Endodermal cell (in vitro differentiated cells): ENCODE measurements around the gene GABRG1. TPM values are rescaled to one million over a fixed set of nuclear protein-coding genes. Genes with fewer than 3 reads are reported as not detected.

Source experiments
- DNase-seq: peaks from one replicate; pipeline ENCODE4 v3.0.0-alpha.2; 2017
- H3K27ac ChIP-seq: 2 replicates; pipeline ENCODE4 v1.5.1; 2013; ENCODE audit warnings: mild to moderate bottlenecking, low read depth, low read length, moderate library complexity
- H3K27me3 ChIP-seq: 2 replicates; pipeline ENCODE4 v1.6.1; 2013; ENCODE audit warnings: mild to moderate bottlenecking, low read length, moderate library complexity; ENCODE audit not compliant: insufficient read depth, control insufficient read depth, poor library complexity, severe bottlenecking
- H3K36me3 ChIP-seq: 2 replicates; pipeline ENCODE4 v1.7.0; 2013; ENCODE audit warnings: mild to moderate bottlenecking, low read length, moderate library complexity; ENCODE audit not compliant: control insufficient read depth, insufficient read depth
- H3K4me1 ChIP-seq: one replicate; pipeline ENCODE4 v1.7.0; 2013; ENCODE audit warnings: low read length; ENCODE audit not compliant: control insufficient read depth, insufficient read depth
- H3K4me3 ChIP-seq: 2 replicates; pipeline ENCODE4 v1.5.1; 2013; ENCODE audit warnings: mild to moderate bottlenecking, low read length, moderate library complexity
- H3K9ac ChIP-seq: 2 replicates; pipeline ENCODE4 v1.6.1; 2013; ENCODE audit warnings: mild to moderate bottlenecking, low read length, moderate library complexity; ENCODE audit not compliant: poor library complexity, severe bottlenecking; ENCODE audit errors: extremely low read depth
- H3K9me3 ChIP-seq: 2 replicates; pipeline ENCODE4 v1.6.1; 2013; ENCODE audit warnings: mild to moderate bottlenecking, low read length, moderate library complexity; ENCODE audit not compliant: control insufficient read depth
- H3K27ac Mint-ChIP-seq: 2 replicates; pipeline ENCODE4 v1.8.0; 2020; ENCODE audit warnings: mixed read lengths
- H3K27me3 Mint-ChIP-seq: 2 replicates; pipeline ENCODE4 v1.8.0; 2021; ENCODE audit warnings: mild to moderate bottlenecking, mixed read lengths; ENCODE audit not compliant: insufficient read depth
- H3K36me3 Mint-ChIP-seq: 2 replicates; pipeline ENCODE4 v1.8.0; 2020; ENCODE audit warnings: low read depth, mixed read lengths
- H3K4me1 Mint-ChIP-seq: 2 replicates; pipeline ENCODE4 v1.8.0; 2020; ENCODE audit warnings: mixed read lengths
- H3K4me3 Mint-ChIP-seq: 2 replicates; pipeline ENCODE4 v1.8.0; 2020; ENCODE audit warnings: mild to moderate bottlenecking, moderate library complexity, mixed read lengths
- H3K9me3 Mint-ChIP-seq: 2 replicates; pipeline ENCODE4 v1.8.0; 2020; ENCODE audit warnings: mild to moderate bottlenecking, mixed read lengths
- CTCF ChIP-seq: fragments of 200-600 bp; sonication (generic); conservative IDR thresholded peaks from 2 replicates; pipeline ENCODE4 v1.5.0; 2021; ENCODE audit warnings: antibody characterized with exemption, mild to moderate bottlenecking
- WGBS, 2 experiments: methylation state at CpG; one replicate each; pipeline versions ENCODE4 v1.1.5 to v1.1.7; 2013; ENCODE audit warnings: missing lambda C conversion rate in 2 of 2, mixed read lengths in 1 of 2; ENCODE audit not compliant: insufficient coverage in 1 of 2, insufficient read length in 1 of 2; 5-methylcytosine and 5-hydroxymethylcytosine counted together
- total RNA-seq, 2 donors: library from RNA; stranded (reverse); fragmentation: NEBNext Ultra II Directional in 1 of 2; extraction: Animal tissue kit (Norgen Biotek cat#: 25700) in 1 of 2; gene quantifications; 2 replicates in 1 of 2; 3 replicates in 1 of 2; pipeline ENCODE4 v1.2.1, GENCODE V29; 2021

The GABRG1 gene
- total RNA-seq, 2 donors from 2014 or later: 0.07 to 0.09 TPM

GRCh38 chr4:46124773-46125413, 1.0 kb upstream of the GABRG1 start:
- H3K27ac ChIP-seq: no peak overlapping the region
- peaks cover 7% of the 10 kb centered on the region for H3K4me1 Mint-ChIP-seq
- no peak overlapping the region for H3K4me3 ChIP-seq
- H3K27me3 Mint-ChIP-seq: peaks cover 30% of the 10 kb centered on the region
- H3K4me1 ChIP-seq: no peaks in the 10 kb centered on the region
- no peaks in the 10 kb centered on the region for H3K9me3 Mint-ChIP-seq
- H3K9me3 ChIP-seq: no peaks in the 10 kb centered on the region
- peak overlapping the region; percentile 54 for H3K4me3 Mint-ChIP-seq
- H3K27me3 ChIP-seq: peaks cover 65% of the 10 kb centered on the region
- no peaks in the 10 kb centered on the region for H3K36me3 Mint-ChIP-seq
- TF ChIP-seq CTCF: no peak
- H3K36me3 ChIP-seq: no peaks in the 10 kb centered on the region
- 50 to 61% methylated on average over 10 to 14 of the region's 14 CpGs for WGBS, 2 experiments
- H3K27ac Mint-ChIP-seq: no peak overlapping the region
- peak; percentile 73 for DNase-seq
- no peak overlapping the region for H3K9ac ChIP-seq

GRCh38 chr4:46081674-46082073, 42.2 kb downstream of the GABRG1 start:
- Histone ChIP-seq H3K9ac (no peak overlapping the region), H3K27me3 (no peaks in the 10 kb centered on the region), H3K4me3 (no peak overlapping the region), H3K36me3 (no peaks in the 10 kb centered on the region), H3K4me1 (no peaks in the 10 kb centered on the region), H3K9me3 (no peaks in the 10 kb centered on the region), H3K27ac (no peak overlapping the region)
- H3K9me3 Mint-ChIP-seq: no peaks in the 10 kb centered on the region
- peaks cover 4% of the 10 kb centered on the region for H3K27me3 Mint-ChIP-seq
- TF ChIP-seq CTCF: no peak
- H3K4me3 Mint-ChIP-seq: no peak overlapping the region
- peaks cover 7% of the 10 kb centered on the region for H3K4me1 Mint-ChIP-seq
- WGBS, 2 experiments: 86 to 87% methylated on average over 3 to 5 of the region's 5 CpGs
- H3K27ac Mint-ChIP-seq: no peak overlapping the region
- no peaks in the 10 kb centered on the region for H3K36me3 Mint-ChIP-seq
- DNase-seq: no peak

GRCh38 chr4:46081248-46081647, 42.6 kb downstream of the GABRG1 start:
- Mint-ChIP-seq H3K27me3 (peaks cover 4% of the 10 kb centered on the region), H3K36me3 (no peaks in the 10 kb centered on the region), H3K27ac (no peak overlapping the region), H3K4me1 (peaks cover 7% of the 10 kb centered on the region), H3K4me3 (no peak overlapping the region), H3K9me3 (no peaks in the 10 kb centered on the region)
- H3K4me3 ChIP-seq: no peak overlapping the region
- H3K27me3 ChIP-seq: no peaks in the 10 kb centered on the region
- H3K27ac ChIP-seq: no peak overlapping the region
- DNase-seq: no peak
- no peak for TF ChIP-seq CTCF
- no peaks in the 10 kb centered on the region for H3K36me3 ChIP-seq
- no peak overlapping the region for H3K9ac ChIP-seq
- no peaks in the 10 kb centered on the region for H3K4me1 ChIP-seq
- no peaks in the 10 kb centered on the region for H3K9me3 ChIP-seq
